HepG2 (cell line): ENCODE results near the gene METTL26.

ENCODE experiments used
- RBM39 ChIP-seq: fragments of 200-400 bp; formaldehyde crosslinking; IDR thresholded peaks from one replicate; pipeline ENCODE4 v1.6.1; 2018; ENCODE audit warnings: antibody characterized with exemption, mild to moderate bottlenecking, low read depth, low read length; ENCODE audit not compliant: poor library complexity, severe bottlenecking
- SRF ChIP-seq: IDR thresholded peaks from 2 replicates; pipeline ENCODE4 v1.6.1; 2011; ENCODE audit warnings: mild to moderate bottlenecking, low read depth, low read length, moderate library complexity
- TF ChIP-seq, protein P1 (sequence below), 2 experiments: IDR thresholded peaks; 2 replicates each; pipeline ENCODE4 v1.6.1; 2011 to 2012; ENCODE audit warnings: low read length in 2 of 2, borderline replicate concordance in 1 of 2, low read depth in 1 of 2, mild to moderate bottlenecking in 1 of 2, moderate library complexity in 1 of 2
- TF ChIP-seq, protein P2 (sequence below): sonication (generic); formaldehyde crosslinking; IDR thresholded peaks from 2 replicates; pipeline ENCODE4 v1.5.0; 2020; ENCODE audit warnings: mild to moderate bottlenecking, missing genetic modification reagents, moderate library complexity

- TF ChIP-seq SRF, result no peak
- TF ChIP-seq RBM39, result no peak
- TF ChIP-seq, protein P1, sequence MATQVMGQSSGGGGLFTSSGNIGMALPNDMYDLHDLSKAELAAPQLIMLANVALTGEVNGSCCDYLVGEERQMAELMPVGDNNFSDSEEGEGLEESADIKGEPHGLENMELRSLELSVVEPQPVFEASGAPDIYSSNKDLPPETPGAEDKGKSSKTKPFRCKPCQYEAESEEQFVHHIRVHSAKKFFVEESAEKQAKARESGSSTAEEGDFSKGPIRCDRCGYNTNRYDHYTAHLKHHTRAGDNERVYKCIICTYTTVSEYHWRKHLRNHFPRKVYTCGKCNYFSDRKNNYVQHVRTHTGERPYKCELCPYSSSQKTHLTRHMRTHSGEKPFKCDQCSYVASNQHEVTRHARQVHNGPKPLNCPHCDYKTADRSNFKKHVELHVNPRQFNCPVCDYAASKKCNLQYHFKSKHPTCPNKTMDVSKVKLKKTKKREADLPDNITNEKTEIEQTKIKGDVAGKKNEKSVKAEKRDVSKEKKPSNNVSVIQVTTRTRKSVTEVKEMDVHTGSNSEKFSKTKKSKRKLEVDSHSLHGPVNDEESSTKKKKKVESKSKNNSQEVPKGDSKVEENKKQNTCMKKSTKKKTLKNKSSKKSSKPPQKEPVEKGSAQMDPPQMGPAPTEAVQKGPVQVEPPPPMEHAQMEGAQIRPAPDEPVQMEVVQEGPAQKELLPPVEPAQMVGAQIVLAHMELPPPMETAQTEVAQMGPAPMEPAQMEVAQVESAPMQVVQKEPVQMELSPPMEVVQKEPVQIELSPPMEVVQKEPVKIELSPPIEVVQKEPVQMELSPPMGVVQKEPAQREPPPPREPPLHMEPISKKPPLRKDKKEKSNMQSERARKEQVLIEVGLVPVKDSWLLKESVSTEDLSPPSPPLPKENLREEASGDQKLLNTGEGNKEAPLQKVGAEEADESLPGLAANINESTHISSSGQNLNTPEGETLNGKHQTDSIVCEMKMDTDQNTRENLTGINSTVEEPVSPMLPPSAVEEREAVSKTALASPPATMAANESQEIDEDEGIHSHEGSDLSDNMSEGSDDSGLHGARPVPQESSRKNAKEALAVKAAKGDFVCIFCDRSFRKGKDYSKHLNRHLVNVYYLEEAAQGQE (IDR thresholded peaks at IDR 0.05; ENCODE audit: borderline replicate concordance in 1 of 2, low read depth in 1 of 2, low read length in 2 of 2), result no peak
- TF ChIP-seq, protein P2, sequence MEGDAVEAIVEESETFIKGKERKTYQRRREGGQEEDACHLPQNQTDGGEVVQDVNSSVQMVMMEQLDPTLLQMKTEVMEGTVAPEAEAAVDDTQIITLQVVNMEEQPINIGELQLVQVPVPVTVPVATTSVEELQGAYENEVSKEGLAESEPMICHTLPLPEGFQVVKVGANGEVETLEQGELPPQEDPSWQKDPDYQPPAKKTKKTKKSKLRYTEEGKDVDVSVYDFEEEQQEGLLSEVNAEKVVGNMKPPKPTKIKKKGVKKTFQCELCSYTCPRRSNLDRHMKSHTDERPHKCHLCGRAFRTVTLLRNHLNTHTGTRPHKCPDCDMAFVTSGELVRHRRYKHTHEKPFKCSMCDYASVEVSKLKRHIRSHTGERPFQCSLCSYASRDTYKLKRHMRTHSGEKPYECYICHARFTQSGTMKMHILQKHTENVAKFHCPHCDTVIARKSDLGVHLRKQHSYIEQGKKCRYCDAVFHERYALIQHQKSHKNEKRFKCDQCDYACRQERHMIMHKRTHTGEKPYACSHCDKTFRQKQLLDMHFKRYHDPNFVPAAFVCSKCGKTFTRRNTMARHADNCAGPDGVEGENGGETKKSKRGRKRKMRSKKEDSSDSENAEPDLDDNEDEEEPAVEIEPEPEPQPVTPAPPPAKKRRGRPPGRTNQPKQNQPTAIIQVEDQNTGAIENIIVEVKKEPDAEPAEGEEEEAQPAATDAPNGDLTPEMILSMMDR (CRISPR knock-in tag), result no peak
Measured at GRCh38 chr16:592518-593306, 43.4 kb downstream of the METTL26 start.
